Ovary (tissue), 9 donors: ENCODE measurements around the gene CXCL9. TPM values are rescaled to one million over a fixed set of nuclear protein-coding genes. Genes with fewer than 3 reads are reported as not detected.

Experiments
- DNase-seq, 5 donors: peaks; one replicate each; pipeline ENCODE4 v3.0.0-alpha.2; 2019 to 2020
- H3K27ac ChIP-seq, 2 donors: fragments of 200-600 bp; one replicate each; pipeline versions ENCODE4 v1.5.1 to v1.8.0; 2019 to 2022
- H3K27me3 ChIP-seq: fragments of 200-600 bp; one replicate; pipeline ENCODE4 v1.8.0; 2022
- H3K36me3 ChIP-seq: fragments of 200-600 bp; sonication (generic); one replicate; pipeline ENCODE4 v1.5.1; 2019
- H3K4me1 ChIP-seq: one replicate; pipeline ENCODE4 v1.8.1; 2013; ENCODE audit warnings: mild to moderate bottlenecking, moderate library complexity; ENCODE audit not compliant: insufficient read depth
- H3K4me3 ChIP-seq: fragments of 200-600 bp; sonication (generic); one replicate; pipeline ENCODE4 v1.5.1; 2017
- H3K9me3 ChIP-seq, 2 donors: fragments of 200-600 bp in 1 of 2; sonication (generic) in 1 of 2; one replicate each; pipeline versions ENCODE4 v1.5.1 to v1.8.1; 2013 to 2019; ENCODE audit warnings: mild to moderate bottlenecking in 1 of 2, moderate library complexity in 1 of 2
- CTCF ChIP-seq, 3 donors: fragments of 450-650 bp in 2 of 3; fragments of 200-600 bp in 1 of 3; IDR thresholded peaks; one replicate each; pipeline versions ENCODE4 v1.5.1 to v1.8.0; 2016 to 2022; ENCODE audit warnings: antibody characterized with exemption in 3 of 3, mild to moderate bottlenecking in 1 of 3
- EP300 ChIP-seq: sonication (generic); formaldehyde crosslinking; IDR thresholded peaks from one replicate; pipeline ENCODE4 v1.6.1; 2017; ENCODE audit warnings: antibody characterized with exemption
- POLR2A ChIP-seq: fragments of 450-650 bp; IDR thresholded peaks from one replicate; pipeline ENCODE4 v1.6.1; 2017; ENCODE audit warnings: antibody characterized with exemption, mild to moderate bottlenecking, moderate library complexity
- WGBS, 3 donors: extraction: QIAGEN DNeasy Blood & Tissue Kit in 1 of 3; methylation state at CpG; one replicate each; pipeline versions ENCODE4 v1.1.5 to v1.1.7; 2013 to 2017; 5-methylcytosine and 5-hydroxymethylcytosine counted together
- intact Hi-C, 4 donors: fragments of 100-400 bp; cut with DNase I; formaldehyde crosslinking; loops; one replicate each; pipeline versions ENCODE4 v1.11.0 to v1.15.1; 2022 to 2023
- polyA plus RNA-seq, 2 donors: library from polyadenylated mRNA; stranded (reverse); fragments of 200-250 nt in 1 of 2; fragments of 350-450 nt in 1 of 2; fragmentation: Illumina TruSeq in 1 of 2; extraction: RNeasy Lipid Tissue Mini Kit (QIAGEN cat#74804) in 1 of 2; gene quantifications; one replicate each; pipeline ENCODE4 v1.2.3, GENCODE V29; 2013 to 2014
- total RNA-seq, 7 donors: library from RNA; depleted of rRNA in 2 of 7; stranded (reverse); fragments of >200 nt in 2 of 7; fragmentation: NEBNext Ultra II Directional in 3 of 7; extraction: Animal tissue kit (Norgen Biotek cat#: 25700) in 3 of 7; gene quantifications; one replicate each; pipeline versions ENCODE4 v1.1.0 to v1.2.4, GENCODE V29; 2016 to 2023
- donor health status: DM: no; HTN: no; CAD: no; lungs with moderate emphysema.
- donor health status: DM: no; HTN: no; CAD: no.
- donor health status: Bipolar disorder and iron deficiency.
- donor health status: DM: yes; HTN: yes; CAD: no.
- donor health status: DM: no; HTN: no; CAD: no.
- donor health status: DM: yes; HTN: yes; CAD: no.

CXCL9 gene
- total and polyA plus RNA-seq, 9 donors = 0.06 to 8.2 (median 0.20) TPM; not detected in 4

GRCh38 chr4:75985116-75985515, 22.2 kb downstream of the CXCL9 start:
- no peaks in the 10 kb centered on the region for H3K27me3 ChIP-seq
- intact Hi-C loops = no loop called here
- WGBS, 3 donors = 70 to 79% (median 72%) methylated on average over 3 of the region's 3 CpGs
- DNase-seq = no peak
- H3K9me3 ChIP-seq = no peaks in the 10 kb centered on the region
- H3K4me3 ChIP-seq = no peak overlapping the region
- no peak overlapping the region for H3K27ac ChIP-seq
- H3K36me3 ChIP-seq = no peaks in the 10 kb centered on the region
- peaks cover 2% of the 10 kb centered on the region for H3K4me1 ChIP-seq
- TF ChIP-seq EP300 (no peak), CTCF (IDR thresholded peaks at IDR 0.05) (no peak), POLR2A (no peak)

GRCh38 chr4:75980576-75980975, 26.7 kb downstream of the CXCL9 start:
- Histone ChIP-seq H3K36me3 (no peaks in the 10 kb centered on the region), H3K27me3 (no peaks in the 10 kb centered on the region), H3K27ac (no peak overlapping the region), H3K4me1 (no peaks in the 10 kb centered on the region), H3K9me3 (no peaks in the 10 kb centered on the region), H3K4me3 (no peak overlapping the region)
- TF ChIP-seq CTCF (IDR thresholded peaks at IDR 0.05) (no peak), EP300 (no peak), POLR2A (no peak)
- WGBS, 3 donors = 85 to 95% (median 85%) methylated on average over 4 of the region's 4 CpGs
- intact Hi-C loops = no loop called here
- no peak for DNase-seq

- 94 to 100% (median 96%) methylated on average over 2 of the region's 2 CpGs for WGBS, 3 donors
- Histone ChIP-seq H3K4me1 (no peaks in the 10 kb centered on the region), H3K27ac (no peak overlapping the region), H3K9me3 (no peaks in the 10 kb centered on the region), H3K27me3 (no peaks in the 10 kb centered on the region), H3K36me3 (no peaks in the 10 kb centered on the region), H3K4me3 (no peak overlapping the region)
- DNase-seq = no peak
- TF ChIP-seq EP300 (no peak), CTCF (IDR thresholded peaks at IDR 0.05) (no peak), POLR2A (no peak)
- intact Hi-C loops = no loop called here
Measured at GRCh38 chr4:75976177-75976576, 31.1 kb downstream of the CXCL9 start.

GRCh38 chr4:75973766-75974165, 33.5 kb downstream of the CXCL9 start:
- DNase-seq = no peak
- intact Hi-C loops = no loop called here
- Histone ChIP-seq H3K27me3 (no peaks in the 10 kb centered on the region), H3K9me3 (no peaks in the 10 kb centered on the region), H3K27ac (no peak overlapping the region), H3K36me3 (peaks cover 2% of the 10 kb centered on the region), H3K4me3 (no peak overlapping the region), H3K4me1 (no peaks in the 10 kb centered on the region)
- no peak for TF ChIP-seq POLR2A
- no peak for TF ChIP-seq EP300
- TF ChIP-seq CTCF (IDR thresholded peaks at IDR 0.05) = no peak

GRCh38 chr4:75968084-75968483, 39.2 kb downstream of the CXCL9 start:
- intact Hi-C loops = no loop called here
- peaks cover 2% of the 10 kb centered on the region for H3K36me3 ChIP-seq
- 85 to 90% (median 86%) methylated on average over 3 of the region's 3 CpGs for WGBS, 3 donors

More at GRCh38 chr4:75968084-75968483, 39.2 kb downstream of the CXCL9 start:
- Histone ChIP-seq H3K27me3 (no peaks in the 10 kb centered on the region), H3K27ac (no peak overlapping the region), H3K9me3 (peaks cover 0 to 4% of the 10 kb centered on the region in 2 donors), H3K4me3 (no peak overlapping the region), H3K4me1 (no peaks in the 10 kb centered on the region)
- no peak for TF ChIP-seq CTCF (IDR thresholded peaks at IDR 0.05)
- TF ChIP-seq POLR2A = no peak
- TF ChIP-seq EP300 = no peak
- no peak for DNase-seq
